Jurkat, Clone E6-1 (cell line): ENCODE measurements around the gene PLA2G4A. TPM values are rescaled to one million over a fixed set of nuclear protein-coding genes. Genes with fewer than 3 reads are reported as not detected.

Source experiments
- DNase-seq: peaks from one replicate; pipeline ENCODE4 v3.0.0-alpha.2; 2011; ENCODE audit warnings: low read depth, low spot score
- H3K4me3 ChIP-seq: 2 replicates; pipeline ENCODE4 v1.5.1; 2011; ENCODE audit warnings: mild to moderate bottlenecking, low read length, control low read depth, moderate library complexity
- polyA plus RNA-seq: library from polyadenylated mRNA; unstranded; fragments of >200 nt; gene quantifications from one replicate; pipeline ENCODE4 v1.2.1, GENCODE V29; 2012; ENCODE audit warnings: missing spikeins; ENCODE audit not compliant: insufficient read length, insufficient read depth

PLA2G4A gene
- polyA plus RNA-seq = 0.36 TPM

DNA sequence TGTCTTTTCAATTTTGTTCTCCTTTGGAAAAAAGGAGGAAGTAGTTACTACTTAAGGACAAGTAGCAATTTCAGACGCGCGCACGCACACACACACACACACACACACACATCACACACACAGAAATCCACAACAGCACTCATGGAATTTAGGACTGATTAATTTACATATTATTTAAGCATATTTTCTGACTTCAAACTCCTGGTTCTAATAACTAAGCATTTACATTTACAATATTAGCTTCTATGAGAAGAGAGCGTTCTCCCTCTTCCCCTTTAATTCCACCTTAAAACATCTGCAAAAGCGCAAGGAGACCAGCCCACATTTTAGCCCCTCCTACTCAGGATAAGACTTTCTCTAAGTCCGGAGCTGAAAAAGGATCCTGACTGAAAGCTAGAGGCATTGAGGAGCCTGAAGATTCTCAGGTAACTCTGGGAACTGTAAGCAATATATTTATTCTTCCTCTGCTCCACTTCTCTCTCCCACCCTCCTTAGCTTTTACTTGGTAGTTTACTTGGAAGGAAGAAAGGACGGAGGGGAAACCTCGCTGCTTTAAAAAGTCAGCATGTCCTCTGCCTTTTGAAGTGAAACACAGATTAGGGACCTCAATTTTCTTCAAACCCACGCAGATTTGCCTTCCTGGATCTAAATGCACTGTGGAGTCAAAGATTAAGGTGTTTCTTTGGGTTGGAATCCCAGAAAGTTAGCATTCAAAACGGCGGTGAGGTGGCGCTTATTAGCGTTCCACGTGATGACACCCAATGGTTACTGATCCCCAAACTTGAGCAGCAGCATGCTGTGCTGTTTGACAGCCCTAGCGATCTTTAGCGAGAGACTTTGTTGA lies at the start of gene PLA2G4A:
Gene PLA2G4A (plus strand): TSS at position 339 of the 844 bp plus-strand sequence. CDS start 25,406 bp downstream, outside the sequence.
- peak; percentile 7 for DNase-seq
- H3K4me3 ChIP-seq = peak within 1 kb of the TSS; percentile 34

DNA sequence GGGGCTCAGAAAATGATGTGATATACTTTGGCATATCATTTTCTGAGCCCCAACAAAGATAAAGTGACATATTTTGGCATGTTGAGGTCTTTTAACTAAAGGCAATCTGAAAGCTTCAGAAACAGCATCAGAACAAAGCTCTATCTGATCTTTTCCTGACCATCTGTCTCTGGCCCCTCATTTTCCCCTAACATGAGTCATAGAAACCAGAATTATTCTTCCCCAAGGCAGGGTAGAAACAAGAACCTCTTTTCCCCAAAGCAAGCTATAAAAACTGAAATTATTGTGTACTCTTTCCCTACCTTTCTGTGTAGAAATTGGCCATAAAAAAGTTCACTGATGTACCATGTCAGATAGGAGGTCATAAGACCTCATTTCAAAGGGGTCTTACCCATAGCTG lies 48.7 kb upstream of the PLA2G4A start:
- no peak overlapping the region for H3K4me3 ChIP-seq
- no peak for DNase-seq

DNA sequence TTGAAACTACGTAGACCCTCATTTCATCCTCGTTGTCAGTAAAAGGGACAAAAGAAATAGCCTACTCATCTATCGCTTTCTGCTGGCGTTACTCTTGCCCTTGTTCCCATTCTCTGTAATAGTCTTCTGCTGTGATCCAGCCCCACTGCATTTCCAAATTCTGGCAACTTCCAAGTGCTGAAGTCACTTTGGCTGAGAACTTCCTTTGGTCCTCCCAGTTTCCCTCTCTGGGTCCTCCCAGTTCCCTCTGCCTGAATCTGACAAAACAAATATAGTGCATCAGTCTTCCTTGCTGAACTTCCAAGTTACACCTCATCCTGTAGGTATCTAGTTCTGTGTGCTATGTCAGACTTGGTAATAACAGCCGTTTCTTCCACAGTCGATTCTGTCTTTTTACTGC lies 47.0 kb upstream of the PLA2G4A start:
- H3K4me3 ChIP-seq = no peak overlapping the region
- no peak for DNase-seq

DNA sequence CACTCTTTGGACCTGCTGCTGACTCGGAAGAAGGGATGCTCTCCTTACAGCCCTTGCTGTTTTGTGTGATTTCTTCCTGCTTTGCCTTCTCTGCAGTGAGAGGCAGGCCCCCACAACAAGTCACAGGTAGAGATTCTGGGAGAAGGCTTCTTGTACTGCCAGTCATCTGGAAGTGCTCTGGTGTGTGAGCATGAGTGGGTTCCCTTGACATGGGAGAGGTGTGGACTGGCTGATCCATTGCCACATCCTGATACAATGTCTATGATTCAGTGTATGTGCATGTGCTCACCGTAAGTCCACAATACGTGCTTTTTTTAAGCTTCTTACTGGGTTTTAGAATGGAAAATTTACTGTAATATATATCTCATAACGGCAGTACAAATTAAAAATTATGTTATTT lies 46.0 kb upstream of the PLA2G4A start:
- no peak overlapping the region for H3K4me3 ChIP-seq
- no peak for DNase-seq

DNA sequence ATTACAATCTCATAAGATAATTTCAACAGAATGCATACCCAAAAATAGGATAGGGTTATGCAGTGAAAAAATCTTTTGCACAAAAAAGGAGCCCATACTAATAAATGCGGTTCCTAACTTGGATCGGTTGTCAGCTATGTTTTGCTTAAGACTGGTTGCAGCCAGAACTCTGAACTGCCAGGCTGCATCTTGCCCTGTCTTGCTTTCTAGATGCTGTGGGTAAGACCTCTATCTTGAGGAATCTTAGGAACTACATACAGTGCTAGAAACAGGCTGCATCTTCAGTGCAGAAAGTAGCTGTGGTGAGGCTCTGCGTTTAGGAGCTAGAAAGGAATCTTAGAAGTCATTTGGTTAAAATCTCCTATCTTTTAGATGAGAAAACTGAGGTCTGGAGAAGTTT lies 45.6 kb upstream of the PLA2G4A start:
- no peak overlapping the region for H3K4me3 ChIP-seq
- DNase-seq = no peak

DNA sequence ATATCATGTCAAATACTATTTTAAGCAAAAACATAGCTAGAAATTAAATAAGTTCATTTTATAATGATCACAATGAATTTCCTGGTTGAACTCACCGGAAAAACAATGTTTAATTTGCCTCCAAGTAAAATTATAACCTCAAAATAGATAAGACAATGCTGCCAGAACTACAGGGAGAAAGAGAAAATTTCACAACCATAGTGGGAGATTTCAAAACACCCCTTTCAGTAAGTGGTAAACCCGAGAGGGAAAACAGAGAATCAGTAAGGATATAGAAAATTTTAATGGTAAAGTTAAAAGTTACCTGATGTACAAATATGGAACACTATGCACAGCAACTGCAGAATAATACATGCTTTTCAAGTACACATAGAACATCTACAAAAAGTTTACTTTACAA lies 43.2 kb upstream of the PLA2G4A start:
- H3K4me3 ChIP-seq = no peak overlapping the region
- DNase-seq = no peak

DNA sequence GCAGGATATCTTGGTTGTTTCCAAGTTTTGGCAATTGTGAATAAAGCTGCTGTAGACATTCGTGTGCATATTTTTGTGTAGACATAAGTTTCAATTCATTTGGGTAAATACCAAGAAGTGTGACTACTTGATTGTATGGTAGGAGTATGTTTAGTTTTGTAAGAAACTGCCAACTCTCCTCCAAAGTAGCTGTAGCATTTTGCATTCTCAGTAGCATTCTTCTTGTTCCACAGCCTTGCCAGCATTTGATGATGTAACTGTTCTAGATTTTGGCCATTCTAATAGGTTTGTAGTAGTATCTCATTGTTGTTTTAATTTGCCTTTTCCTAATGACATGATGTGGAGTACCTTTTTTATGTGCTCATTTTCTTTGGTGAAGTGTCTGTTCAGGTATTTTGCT lies 38.6 kb upstream of the PLA2G4A start:
- no peak for DNase-seq
- H3K4me3 ChIP-seq = no peak overlapping the region

DNA sequence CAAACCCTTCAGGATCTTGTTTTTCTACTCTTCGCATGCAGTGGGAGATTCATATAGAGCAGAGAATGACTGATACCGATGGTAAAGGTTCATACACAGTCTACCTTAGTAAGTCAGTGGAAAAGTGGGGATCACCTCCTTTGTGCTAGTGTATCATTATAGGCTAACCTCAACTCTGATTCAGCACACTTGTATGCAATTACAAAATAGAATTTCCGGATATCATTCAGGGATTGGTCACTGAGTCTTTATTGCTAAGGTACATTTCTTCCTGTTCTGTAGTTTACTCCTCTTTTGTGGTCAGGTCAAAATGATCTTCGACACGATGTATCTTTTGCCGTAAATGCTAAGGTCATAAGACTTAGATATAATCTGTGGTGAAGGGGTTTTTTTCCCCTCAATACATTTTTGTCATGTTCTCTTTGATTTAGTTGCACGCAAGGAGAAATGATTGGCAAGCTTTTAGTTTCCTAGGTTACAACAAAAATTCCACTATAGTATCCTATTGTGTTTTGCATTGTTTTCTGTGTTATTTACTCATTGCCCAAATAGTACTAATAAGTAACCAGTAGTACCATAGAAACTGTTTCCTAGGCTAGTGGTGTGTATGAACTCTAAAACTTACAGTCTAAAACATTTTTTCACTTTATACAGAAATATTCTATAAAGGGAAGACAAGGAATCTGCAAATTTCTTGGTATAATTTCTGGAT lies 35.7 kb upstream of the PLA2G4A start:
- DNase-seq = no peak
- no peak overlapping the region for H3K4me3 ChIP-seq

DNA sequence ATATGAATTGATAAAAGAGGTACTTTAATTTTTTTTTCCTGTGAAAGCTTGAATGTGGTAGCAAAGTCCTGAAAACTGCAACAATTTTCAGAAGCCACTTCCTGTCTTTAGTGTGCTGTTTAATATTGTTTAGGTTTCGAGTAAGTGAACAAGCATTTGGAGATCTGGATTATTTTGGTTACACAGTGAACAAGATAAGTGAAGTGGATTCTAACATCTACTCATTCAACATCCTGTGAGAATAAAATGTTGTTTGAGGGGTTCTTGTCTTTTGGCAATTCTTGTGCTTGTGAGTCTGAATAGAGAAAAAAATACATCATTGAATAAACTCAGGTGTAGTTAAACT lies 35.2 kb upstream of the PLA2G4A start:
- no peak overlapping the region for H3K4me3 ChIP-seq
- DNase-seq = no peak

DNA sequence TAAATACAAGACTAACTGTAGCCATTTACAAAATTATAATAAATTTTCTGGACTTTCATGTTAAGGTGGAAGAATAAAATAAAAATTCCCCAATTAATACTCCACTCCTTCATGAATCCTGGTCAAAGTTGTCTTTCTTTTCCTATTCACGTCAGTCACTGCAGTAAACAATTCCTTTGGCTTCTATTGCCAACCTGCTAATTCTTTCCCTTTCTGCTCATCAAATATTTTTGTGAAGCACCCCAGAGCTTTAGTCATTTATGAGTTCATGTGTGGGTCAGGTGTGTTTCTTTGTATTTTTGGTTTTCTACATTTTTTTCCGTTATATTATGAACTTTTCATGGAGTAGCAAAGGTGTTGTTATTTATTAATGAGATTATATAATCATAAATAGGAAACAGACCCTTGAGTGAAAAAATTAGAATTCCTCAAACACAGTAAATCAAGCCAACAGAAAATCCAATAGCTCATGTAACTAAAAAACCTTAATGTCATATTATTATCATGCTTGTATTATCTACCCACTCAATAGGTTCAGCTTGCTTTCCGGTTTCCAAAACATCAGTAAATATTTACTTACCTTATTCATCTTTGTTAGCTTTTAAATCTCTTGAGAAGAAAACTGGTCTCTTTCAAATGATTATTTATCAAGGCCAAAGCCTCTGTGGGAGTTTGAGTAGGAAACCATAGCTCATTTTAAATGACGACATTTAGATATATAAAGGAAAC lies 29.6 kb upstream of the PLA2G4A start:
- no peak overlapping the region for H3K4me3 ChIP-seq
- DNase-seq = no peak

DNA sequence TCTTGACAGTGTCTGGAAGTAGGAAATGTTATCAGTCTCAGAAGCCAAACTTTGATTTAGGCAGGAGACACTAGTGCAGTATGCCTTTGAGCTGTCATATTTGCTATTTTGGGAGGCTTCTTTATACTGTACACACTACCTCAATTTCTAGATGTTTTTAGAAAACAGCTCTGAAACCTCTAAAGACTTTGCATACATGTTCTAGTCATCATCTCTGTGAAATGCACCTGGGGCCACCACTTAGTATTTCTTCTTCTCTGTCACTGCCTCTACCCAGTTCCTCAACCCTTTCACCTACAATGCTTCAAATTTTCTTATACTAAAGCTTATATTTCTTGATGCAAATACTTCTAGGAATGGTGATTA lies 29.1 kb upstream of the PLA2G4A start:
- DNase-seq = no peak
- H3K4me3 ChIP-seq = no peak overlapping the region

DNA sequence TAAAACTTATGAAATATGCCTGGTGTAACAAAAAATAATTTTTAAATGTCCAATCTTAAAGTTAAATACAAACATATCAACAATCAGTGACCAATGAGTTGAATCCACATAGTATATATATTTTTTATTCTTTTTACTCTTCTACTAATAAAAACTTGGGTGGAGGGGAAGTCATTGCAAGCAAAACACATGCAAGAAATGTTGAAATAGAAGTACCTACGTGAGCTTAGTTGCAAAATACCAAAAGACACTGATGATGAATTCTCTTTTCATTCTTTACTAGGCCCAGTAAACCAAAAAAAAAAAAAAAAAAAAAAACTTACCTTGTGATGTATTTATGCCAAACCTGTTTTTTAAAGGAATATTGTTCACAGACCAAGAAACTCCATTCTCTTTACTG lies 26.4 kb upstream of the PLA2G4A start:
- DNase-seq = no peak
- H3K4me3 ChIP-seq = no peak overlapping the region

DNA sequence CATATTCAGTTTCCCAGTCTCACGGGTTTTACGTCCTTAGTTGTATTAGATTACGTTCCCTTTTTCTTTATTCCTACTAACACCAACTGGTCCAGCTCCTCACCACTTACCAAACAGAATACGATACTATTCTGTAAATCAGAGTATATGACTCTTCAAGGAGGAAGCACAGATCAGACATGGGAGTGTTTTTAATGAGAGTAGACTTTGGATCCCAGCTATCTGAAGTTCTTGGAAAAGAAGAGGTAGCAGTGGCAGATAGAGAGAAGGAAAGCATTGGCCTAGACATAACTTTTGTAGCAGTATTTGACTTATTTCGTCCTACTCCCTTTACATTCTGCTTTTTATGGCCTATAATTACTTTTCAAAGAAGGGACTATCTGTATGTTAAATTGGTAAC lies 24.1 kb upstream of the PLA2G4A start:
- DNase-seq = no peak
- H3K4me3 ChIP-seq = no peak overlapping the region

DNA sequence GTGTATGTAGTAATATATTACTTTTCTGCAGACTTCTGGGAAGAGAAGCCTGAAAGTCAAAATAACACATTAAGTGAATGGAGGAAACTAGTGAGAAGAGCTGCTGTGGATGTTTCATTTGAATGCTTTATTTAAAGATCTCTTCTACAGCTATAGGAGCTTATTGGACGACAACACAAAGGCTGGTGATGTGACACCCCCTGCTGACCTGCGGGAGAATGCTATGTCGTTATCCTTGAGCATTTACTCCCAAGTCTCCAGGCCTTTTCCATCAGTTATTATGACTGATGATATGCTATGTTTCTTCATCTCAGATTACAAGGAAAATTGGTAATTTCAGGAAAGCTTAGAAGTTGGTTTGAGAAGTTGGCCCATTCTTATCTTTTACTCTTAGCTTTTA lies 22.3 kb upstream of the PLA2G4A start:
- H3K4me3 ChIP-seq = no peak overlapping the region
- DNase-seq = peak; percentile 12

DNA sequence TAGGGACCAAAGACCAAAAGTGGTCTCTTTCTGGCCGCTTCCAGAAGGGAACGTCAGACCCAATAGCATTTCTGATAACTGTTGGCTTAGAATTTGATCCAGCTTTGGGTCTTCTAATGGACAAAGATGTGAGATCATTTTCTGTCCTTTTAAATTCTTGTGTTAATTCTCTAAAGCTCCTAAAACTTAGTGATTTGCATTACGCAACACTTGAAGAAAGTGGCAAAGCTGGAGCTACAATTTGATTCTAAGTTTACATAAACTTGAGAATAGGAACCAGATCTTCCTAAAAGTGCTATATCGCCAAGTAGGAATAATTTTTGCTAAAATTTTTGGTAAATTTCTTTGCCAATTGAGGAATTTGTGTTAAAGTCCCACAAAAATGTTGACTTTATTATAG lies 21.6 kb upstream of the PLA2G4A start:
- H3K4me3 ChIP-seq = no peak overlapping the region
- DNase-seq = no peak

DNA sequence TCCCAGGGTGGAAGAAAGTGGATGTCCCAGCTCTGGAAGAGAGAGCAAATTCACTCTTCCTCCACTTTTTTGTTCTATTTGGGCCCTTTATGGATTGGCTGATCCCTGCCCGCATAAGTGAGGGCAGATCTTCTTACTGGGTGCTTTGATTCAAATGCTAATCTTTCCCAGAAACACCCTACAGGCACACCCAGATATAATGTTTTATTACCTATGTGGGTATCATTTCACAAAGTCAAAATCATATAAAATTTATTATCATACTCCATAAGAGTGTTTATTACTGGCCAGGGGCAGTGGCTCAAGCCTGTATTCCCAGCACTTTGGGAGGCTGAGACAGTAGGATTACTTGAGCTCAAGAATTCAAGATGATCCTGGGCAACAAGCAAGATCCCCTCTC lies 16.9 kb upstream of the PLA2G4A start:
- DNase-seq = no peak
- no peak overlapping the region for H3K4me3 ChIP-seq

DNA sequence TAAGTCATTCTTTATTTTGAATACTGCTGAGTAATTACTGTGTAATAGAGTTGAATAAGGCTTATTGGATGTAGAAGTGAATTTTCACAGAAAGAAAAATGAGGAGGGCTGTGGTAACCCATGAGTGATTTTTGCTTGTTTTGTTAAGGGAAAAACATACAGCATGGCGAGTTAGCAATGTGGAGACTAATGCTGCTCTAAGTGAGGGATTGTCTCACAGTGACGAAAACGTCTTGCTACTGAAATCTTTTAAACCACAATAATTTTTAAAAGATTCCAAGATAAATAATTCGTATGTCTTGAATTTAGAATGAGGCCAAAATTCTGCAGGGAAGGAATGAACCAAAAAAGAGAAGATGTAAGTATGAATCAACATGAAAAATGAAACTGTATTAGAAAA lies 16.2 kb upstream of the PLA2G4A start:
- H3K4me3 ChIP-seq = no peak overlapping the region
- DNase-seq = no peak

DNA sequence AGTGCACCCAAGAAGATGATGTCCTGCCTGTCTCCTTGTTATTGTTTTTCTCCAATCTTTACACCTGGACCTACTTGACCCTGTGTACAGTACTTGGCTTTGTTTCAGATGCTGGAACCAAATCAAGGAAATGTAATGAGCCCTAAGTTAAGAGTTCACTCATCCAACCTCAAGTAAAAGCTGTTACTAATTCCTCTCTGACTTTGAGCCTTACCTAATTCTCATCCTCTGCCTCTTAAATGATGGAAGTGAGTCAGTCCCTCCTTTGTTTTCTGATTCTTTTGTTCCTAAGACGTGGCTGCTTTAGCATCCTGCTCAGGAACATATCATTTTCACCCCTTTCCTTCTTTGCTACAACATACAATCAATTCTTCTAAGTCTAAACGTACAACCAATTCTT lies 15.3 kb upstream of the PLA2G4A start:
- no peak overlapping the region for H3K4me3 ChIP-seq
- no peak for DNase-seq

DNA sequence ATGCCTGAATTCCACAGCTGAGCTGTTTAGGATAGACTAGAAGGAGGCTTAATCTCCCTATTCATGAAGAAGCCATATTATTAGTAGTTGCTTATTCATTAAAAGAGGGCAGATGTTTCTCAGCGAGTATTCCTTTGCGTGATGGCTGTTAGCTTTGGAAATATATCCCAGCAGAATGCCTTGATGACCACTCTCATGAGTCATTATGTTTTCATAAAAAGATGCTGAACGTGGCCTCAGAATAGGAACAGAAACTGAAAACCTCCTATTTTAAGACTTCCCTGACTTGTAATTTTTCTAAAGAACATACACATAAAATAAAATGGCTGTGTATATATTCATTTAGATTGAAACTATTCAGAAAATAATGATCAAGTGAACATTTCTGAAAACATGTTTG lies 9.6 kb upstream of the PLA2G4A start:
- no peak for DNase-seq
- no peak overlapping the region for H3K4me3 ChIP-seq

DNA sequence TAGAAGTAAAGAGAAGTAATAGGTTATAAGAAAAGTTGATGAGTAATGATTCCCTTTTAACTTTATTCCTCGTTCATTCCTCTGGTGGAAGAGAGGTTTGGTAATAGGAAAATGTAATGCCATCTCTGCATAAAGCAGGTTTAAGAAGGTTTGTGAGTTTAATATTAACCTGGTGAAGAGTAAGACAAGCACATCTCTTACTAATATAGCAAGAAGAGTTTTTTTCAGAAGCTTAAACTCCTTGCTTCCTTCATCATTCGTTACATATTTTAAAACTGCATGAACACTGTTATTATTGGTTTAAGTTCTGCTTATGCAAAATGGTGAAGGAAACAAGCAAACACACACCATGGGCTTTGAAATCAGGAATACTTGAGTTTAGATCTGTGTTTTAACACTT lies 9.2 kb upstream of the PLA2G4A start:
- H3K4me3 ChIP-seq = no peak overlapping the region
- DNase-seq = no peak
